HG02943 (cell line): ENCODE results near the gene GOLGA8S.
"Not testable (repeated sequence)": the region's sequence is repeated elsewhere in the genome, so short reads cannot be mapped to it uniquely, and the experiment has no call there.

Experiments used
- ATAC-seq: cut with Tn5 transposase; IDR thresholded peaks from one replicate; pipeline ENCODE4 v1.9.1; 2021; ENCODE audit warnings: mild to moderate bottlenecking, low read depth, moderate library complexity; ENCODE audit not compliant: unreplicated experiment

GOLGA8S gene

DNA sequence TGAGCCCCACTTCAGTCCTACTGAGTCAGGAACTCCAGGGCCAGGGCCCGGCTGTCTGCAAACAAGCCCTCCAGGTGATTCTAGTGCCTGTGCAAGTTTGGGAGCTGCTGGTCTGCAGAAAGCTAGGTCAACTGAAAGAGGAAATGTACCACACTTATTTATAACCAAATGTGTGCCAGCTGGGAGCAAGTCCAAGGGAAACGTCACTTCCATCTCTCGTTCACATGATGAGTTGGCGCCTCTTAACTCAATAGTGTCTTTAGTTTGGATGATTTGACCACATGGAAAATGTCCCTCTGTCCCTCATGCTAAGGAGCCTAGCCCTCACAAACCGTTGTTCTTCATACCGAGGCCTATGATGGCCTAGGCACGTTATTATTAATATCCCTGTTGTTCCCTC lies 43.2 kb downstream of the GOLGA8S start:
- no peak for ATAC-seq

DNA sequence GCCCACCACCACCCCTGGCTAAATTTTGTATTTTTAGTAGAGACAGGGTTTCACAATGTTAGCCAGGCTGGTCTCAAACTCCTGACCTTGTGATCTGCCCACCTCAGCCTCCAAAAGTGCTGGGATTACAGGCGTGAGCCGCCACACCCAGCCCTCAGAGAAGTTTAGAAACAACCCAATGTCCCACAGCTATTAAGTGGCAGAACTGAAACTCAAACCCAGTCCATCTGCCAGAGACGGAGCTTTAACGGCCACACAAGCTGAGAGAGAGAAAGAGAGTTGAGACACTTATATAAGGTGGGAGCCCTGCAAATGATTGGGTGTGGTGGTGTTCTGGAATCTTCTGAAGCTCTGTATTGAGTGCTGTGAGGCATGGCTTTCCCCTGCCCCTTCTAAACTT lies 43.8 kb downstream of the GOLGA8S start:
- ATAC-seq: not testable (repeated sequence)

DNA sequence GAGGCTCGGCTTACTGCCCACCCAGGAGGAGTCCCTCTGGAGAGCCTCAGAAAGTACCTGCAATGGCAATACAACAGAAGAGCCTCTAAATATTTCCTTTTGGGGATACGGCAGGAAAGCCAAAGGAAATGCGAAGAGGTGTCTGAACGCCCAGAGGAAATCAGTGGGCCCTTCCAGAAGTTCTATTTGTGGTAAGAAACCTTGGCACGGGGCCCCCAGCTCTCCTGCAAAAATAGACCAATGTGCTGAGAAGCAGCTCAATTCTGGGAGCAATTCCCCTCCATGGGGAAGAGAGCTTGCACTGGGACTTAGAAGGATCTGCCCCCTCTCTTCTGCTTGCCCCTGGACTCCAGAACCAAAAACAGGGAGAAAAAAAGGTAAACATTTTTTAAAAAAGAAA lies 44.7 kb downstream of the GOLGA8S start:
- ATAC-seq: not testable (repeated sequence)

DNA sequence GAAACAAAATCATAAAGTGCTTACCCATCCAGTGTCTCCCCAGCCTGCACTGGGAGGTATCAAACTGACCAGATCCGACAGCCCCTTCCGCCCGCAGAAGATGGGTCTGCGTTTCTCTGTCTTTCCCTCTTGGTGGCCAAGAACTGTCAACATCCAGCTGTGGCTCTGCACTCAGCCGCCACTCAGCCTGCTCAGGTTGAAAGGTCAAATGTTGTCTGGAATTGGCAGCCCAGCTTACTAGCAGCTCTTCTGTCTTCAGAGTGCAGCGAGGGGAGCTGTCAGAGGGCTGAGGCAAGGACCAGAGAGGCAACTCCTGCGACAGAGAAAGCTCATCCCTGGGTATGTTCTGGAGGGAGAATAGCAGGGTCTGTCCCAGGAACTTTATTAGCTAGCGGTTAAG lies 47.1 kb downstream of the GOLGA8S start:
- ATAC-seq: no peak

DNA sequence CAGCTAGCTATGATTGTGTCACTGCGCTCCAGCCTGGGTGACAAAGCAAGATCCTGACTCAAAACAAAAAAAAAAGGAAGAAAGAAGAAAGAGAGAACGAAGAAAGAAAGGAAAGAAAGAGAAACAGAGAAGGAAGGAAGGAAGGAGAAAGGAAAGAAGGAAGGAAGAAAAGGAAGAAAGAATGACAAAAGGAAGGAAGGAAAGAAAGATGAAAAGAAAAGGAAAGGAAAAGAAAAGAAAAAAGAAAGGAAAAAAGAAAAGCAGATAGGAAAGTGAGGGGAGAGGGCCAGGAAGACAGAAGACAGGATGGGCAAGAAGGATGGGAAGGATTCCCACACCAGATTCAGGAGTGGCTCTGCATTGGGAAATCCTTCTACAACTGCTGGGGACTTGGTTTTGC lies 47.6 kb downstream of the GOLGA8S start:
- ATAC-seq: no peak

DNA sequence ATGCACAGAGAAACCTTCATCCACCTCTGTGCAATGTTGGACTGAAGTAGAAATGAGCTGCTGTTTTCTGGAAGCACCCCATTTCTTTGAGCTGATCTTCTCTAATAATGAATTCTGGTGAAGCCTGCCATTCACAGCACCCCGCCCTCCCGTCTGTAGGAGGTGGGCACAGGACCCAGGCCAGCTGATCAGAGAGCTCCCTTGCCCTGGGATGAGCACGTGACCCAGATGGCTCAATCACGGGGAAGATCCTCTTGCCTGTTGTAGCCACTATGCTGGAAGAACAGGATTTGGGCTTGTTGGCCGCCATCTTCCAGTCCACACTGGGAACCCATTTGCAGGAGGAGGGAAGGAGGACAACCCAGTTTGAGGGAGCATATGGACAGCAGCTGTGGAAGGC lies 48.0 kb downstream of the GOLGA8S start:
- ATAC-seq: no peak

DNA sequence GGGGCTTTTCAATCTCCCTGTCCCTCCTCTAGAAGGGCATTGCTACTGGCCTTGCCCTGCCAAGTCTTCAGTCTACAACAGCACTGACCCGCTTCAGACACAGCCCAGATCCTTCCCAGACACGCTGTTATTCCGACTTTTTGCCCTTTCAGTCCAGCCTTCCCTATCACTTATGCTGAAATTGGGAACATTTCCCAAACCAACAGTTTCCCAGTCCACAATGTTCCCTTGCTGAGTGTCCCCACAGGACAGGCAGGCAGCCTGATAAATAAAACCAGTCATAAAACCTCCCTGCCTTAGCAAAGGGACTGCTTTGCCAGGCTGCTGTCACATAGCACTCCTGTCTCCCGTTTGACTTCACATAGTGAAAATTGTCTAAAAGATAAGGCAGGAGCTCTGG lies 49.0 kb downstream of the GOLGA8S start:
- no peak for ATAC-seq

DNA sequence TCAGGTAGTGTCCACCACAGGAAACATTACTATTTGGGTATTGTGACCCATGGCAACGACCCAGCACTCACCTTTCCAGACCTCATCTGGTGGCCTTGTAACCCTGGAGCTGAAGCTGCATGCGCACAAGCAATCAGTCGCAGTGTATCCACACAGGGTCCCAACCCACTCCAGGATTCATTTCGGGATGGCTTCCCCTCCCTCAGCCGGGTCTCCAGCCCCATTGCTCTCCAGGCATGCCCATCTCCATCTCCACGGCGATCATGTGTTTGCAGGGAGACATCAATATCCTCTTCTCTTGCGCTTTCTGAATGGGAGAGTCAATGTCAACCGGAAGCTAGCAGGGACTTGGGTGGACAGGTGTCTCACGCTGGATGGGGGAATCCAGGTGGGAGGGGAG lies 57.3 kb downstream of the GOLGA8S start:
- no peak for ATAC-seq

DNA sequence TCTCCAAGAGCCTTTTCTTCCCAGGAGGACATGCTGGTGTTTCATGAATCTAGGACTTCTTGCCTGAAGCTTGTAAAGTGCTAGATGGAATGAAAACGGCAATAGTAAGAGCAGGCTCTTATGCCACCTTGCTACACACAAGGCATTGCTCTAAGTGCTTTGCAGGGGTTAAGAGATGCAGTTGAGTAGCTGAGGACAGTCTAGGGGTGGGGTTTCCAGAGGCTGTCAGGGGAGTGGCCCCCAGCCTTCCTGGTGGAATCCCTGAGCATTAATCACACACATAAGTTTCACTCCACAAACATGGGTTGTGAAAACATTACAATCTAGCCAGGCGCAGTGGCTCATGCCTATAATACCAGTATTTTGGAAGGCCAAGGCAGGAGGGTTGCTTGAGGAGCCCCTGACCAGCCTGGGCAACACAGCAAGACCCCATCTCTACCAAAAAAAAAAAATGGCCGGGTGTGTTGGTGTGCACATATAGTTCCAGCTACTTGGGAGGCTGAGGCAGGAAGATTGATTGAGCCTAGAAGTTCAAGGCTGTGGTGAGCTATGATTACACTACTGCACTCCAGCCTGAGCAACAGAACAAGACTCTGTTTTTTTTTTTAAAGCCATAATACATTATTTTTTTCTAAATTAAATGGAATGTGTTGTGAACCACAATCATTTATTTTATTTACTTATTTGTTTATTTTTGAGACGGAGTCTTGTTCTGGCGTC lies 58.5 kb downstream of the GOLGA8S start:
- ATAC-seq: not testable (repeated sequence)
